Stimulated activated CD4-positive, alpha-beta T cell treated with anti-CD3 and anti-CD28 coated beads, Interleukin-15, amount 100 ng/mL, for 24 hours (primary cell): ENCODE results near the gene LIN7B.

Experiments
- DNase-seq: peaks from one replicate; pipeline ENCODE4 v3.0.0-alpha.2; 2020

Gene LIN7B

GRCh38 chr19:49094505-49095482 is 19.4 kb upstream of the LIN7B start:
- DNase-seq = no peak

GRCh38 chr19:49097453-49098288 is 16.5 kb upstream of the LIN7B start:
- peak; percentile 73 for DNase-seq

GRCh38 chr19:49098795-49099194 is 15.4 kb upstream of the LIN7B start:
- no peak for DNase-seq

GRCh38 chr19:49101160-49101559 is 13.0 kb upstream of the LIN7B start:
- no peak for DNase-seq

GRCh38 chr19:49102303-49102702 is 11.9 kb upstream of the LIN7B start:
- DNase-seq = no peak

GRCh38 chr19:49103331-49104085 is 10.7 kb upstream of the LIN7B start:
- no peak for DNase-seq

GRCh38 chr19:49104229-49104864 is 9.8 kb upstream of the LIN7B start:
- DNase-seq = no peak

- DNase-seq = peak; percentile 75
These were observed 7.5 kb upstream of the LIN7B start for GRCh38 chr19:49106648-49107135.

GRCh38 chr19:49107625-49108459 is 6.3 kb upstream of the LIN7B start:
- no peak for DNase-seq

GRCh38 chr19:49109051-49109450 is 5.1 kb upstream of the LIN7B start:
- DNase-seq = no peak

GRCh38 chr19:49109569-49110233 is 4.5 kb upstream of the LIN7B start:
- no peak for DNase-seq

GRCh38 chr19:49110567-49110966 is 3.6 kb upstream of the LIN7B start:
- no peak for DNase-seq

GRCh38 chr19:49111218-49111998 is 2.8 kb upstream of the LIN7B start:
- no peak for DNase-seq

GRCh38 chr19:49114630-49115363 is 627 bp downstream of the LIN7B start:
- DNase-seq = peak; percentile 73

GRCh38 chr19:49116544-49116943 is 2.4 kb downstream of the LIN7B start:
- no peak for DNase-seq

GRCh38 chr19:49117677-49118564 is 3.8 kb downstream of the LIN7B start:
- DNase-seq = no peak

- DNase-seq = peak; percentile 96
These were observed 4.6 kb downstream of the LIN7B start, which contains the start of gene C19orf73 for GRCh38 chr19:49118565-49119410. Gene C19orf73, minus strand, starts transcription at chr19:49119143. Its CDS starts 121 bp downstream, at chr19:49119022.
